ENCODE measurements around the gene MAP4K1. TPM values are rescaled to one million over a fixed set of nuclear protein-coding genes. Genes with fewer than 3 reads are reported as not detected.

MAP4K1 gene
- total RNA-seq, 2 experiments from 2014 or later, result 374 to 383 TPM

DNA sequence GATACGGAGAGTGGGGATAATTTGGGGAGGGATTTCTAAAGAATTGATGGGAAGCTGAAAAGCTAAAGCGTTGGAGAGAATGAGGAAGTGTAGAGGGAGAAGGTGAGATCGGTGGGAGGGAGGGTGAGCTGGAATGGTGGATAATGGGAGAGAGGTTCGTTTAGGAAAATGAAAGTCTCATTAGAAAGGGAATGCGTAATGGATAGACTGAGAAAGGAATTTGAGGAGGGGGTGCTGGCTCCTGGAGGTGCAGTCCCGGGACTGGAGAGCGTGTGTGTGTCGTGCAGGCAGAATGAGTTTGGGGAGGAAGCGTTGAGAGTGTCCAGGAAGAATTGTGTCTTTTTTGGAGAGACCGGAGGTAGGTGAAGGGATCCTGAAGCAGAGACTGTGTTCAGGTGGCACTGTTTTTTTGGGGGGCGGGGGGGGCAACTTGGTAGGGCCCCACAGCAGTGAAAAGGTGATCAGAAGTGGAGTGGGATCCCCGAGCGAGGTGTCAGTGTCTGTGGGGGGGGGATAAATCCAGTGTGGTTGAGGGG is 31.1 kb upstream of the MAP4K1 start:
- H3K4me1 Mint-ChIP-seq, result peaks cover 56% of the 10 kb centered on the region
- no peak for DNase-seq
- CTCF ChIA-PET, result interaction anchor here (1.3 to 2.0 kb wide), 2 partner anchors 12 to 14 kb away, joined by 4 to 6 read pairs; no protein-coding TSS in a partner anchor
- POLR2A ChIA-PET, result interaction anchor here (1.1 to 5.2 kb wide), 11 partner anchors 8 to 86 kb away, joined by 3 to 30 read pairs (median 7); partner anchors contain the start of gene EIF3K
- H3K27ac Mint-ChIP-seq, result peak overlapping the region; percentile 80
- H3K9me3 Mint-ChIP-seq, result no peaks in the 10 kb centered on the region
- H3K27me3 Mint-ChIP-seq, result no peaks in the 10 kb centered on the region
- peaks cover 44% of the 10 kb centered on the region for H3K36me3 Mint-ChIP-seq (ENCODE audit: low read depth)
- peak overlapping the region; percentile 89 for H3K4me3 Mint-ChIP-seq

DNA sequence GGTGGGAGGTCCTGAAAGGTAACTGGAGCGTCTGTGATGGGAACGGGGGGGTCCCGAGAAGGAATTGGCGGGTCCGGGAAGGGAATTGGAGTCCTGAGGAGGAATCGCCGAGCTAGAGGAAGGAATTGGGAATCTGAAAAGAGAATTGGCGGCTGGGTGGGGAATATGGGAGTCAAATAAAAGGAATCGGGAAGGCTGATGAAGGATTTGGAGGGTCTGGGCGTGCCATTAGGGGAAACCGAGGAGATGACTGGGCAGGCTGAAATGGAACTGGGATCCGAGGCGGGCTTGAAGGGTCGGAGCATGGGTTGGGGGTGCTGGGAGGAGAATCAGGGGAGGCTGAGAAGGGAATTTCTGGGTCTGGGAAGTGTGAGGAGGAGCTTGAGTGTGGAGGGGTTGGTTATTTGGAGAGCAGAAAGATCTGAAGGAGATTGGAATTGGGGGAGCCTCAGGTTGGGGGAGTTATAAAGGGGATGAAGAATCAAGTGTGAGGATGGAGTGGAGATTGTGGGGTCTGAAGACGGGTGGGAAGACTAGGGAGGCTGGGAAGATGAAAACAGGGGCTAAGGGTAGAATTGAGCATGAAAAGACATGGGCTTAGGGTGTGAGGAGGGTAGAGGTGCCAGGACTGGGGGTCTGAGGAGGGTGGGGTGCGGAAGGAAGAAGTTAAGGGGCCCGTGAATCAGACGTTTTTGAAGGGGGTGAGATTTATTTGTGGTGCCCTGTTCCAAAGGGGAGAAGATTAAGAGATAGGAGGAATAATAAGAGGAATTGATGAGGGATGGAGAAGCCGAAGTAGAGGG is 30.4 kb upstream of the MAP4K1 start:
- Mint-ChIP-seq H3K4me3 (peak overlapping the region; percentile 89), H3K9me3 (no peaks in the 10 kb centered on the region), H3K4me1 (peaks cover 49% of the 10 kb centered on the region), H3K27ac (peak overlapping the region; percentile 80), H3K36me3 (ENCODE audit: low read depth) (peaks cover 37% of the 10 kb centered on the region), H3K27me3 (no peaks in the 10 kb centered on the region)
- ChIA-PET CTCF (interaction anchor here (0.9 to 3.3 kb wide), 16 partner anchors 10 to 283 kb away, joined by 3 to 34 read pairs (median 5); partner anchors contain the start of genes FAM98C, MRPS12 and SARS2), POLR2A (interaction anchor here (0.7 to 5.2 kb wide), 26 partner anchors 8 to 788 kb away, joined by 3 to 30 read pairs (median 4); partner anchors contain the start of genes EIF3K, MAP4K1, MRPS12 and PSMD8)
- DNase-seq, result no peak

DNA sequence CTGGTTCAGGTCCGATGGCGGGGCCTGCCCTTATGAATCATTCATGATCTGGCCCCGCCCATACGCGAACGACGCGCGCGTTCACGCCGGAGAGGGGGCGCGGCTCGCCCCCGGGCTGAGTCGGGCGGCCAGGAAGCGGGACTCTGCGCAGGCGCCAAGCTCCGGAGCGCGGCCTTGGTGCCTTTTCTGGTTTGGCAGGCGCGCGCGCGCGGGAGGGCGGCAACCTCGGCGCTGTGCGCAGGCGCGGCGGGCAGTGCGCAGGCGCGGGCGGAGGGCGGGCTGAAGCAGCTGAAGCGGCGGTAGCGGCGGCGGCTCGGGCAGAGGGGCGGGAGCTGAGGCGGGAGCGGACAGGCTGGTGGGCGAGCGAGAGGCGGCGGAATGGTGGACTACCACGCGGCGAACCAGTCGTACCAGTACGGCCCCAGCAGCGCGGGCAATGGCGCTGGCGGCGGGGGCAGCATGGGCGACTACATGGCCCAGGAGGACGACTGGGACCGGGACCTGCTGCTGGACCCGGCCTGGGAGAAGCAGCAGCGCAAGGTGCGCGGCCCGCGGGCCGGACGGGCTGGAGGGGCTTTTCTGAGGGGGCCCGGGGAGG is 29.7 kb upstream of the MAP4K1 start, which contains the start of gene ACTN4:
ACTN4 (plus strand) TSS at position 282 of the 598 bp plus-strand sequence; CDS start at position 379, 97 bp downstream.
- peak; percentile 100 for DNase-seq
- H3K9me3 Mint-ChIP-seq, result no peaks in the 10 kb centered on the region
- H3K27ac Mint-ChIP-seq, result peak within 1 kb of the TSS; percentile 80
- POLR2A ChIA-PET, result interaction anchor here (0.7 to 5.2 kb wide), 28 partner anchors 9 to 788 kb away, joined by 3 to 30 read pairs (median 4); partner anchors contain the start of genes EIF3K, FAM98C, HNRNPL and MAP4K1
- no peaks in the 10 kb centered on the region for H3K27me3 Mint-ChIP-seq
- CTCF ChIA-PET, result interaction anchor here (0.6 to 3.3 kb wide), 20 partner anchors 9 to 283 kb away, joined by 3 to 34 read pairs (median 5); partner anchors contain the start of genes EIF3K, FAM98C, MRPS12 and SARS2
- H3K36me3 Mint-ChIP-seq (ENCODE audit: low read depth), result peaks cover 33% of the 10 kb centered on the region
- H3K4me3 Mint-ChIP-seq, result peak within 1 kb of the TSS; percentile 89
- H3K4me1 Mint-ChIP-seq, result peaks cover 45% of the 10 kb centered on the region

DNA sequence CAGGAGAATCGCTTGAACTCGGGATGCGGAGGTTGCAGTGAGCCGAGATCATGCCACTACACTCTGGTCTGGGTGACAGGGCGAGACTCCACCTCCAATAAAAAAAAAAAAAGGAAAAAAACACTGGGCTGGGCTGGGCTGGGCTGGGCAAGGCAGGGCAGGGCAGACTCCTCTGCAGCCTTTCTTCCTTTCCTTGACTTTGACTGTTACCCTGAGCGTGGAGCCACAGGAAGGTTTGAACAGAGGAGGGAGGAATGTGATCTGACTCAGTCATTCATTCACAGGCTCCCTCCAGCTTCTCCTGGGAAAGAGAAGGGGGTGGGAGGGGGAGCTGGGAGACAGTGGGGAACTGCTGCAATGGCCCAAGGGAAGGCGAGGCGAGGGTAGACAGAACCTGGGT is 27.0 kb upstream of the MAP4K1 start:
- Mint-ChIP-seq H3K4me1 (peaks cover 31% of the 10 kb centered on the region), H3K27ac (no peak overlapping the region), H3K4me3 (no peak overlapping the region), H3K27me3 (no peaks in the 10 kb centered on the region), H3K9me3 (no peaks in the 10 kb centered on the region), H3K36me3 (ENCODE audit: low read depth) (peaks cover 19% of the 10 kb centered on the region)
- no peak for DNase-seq
- CTCF ChIA-PET, result interaction anchor here (0.8 to 3.3 kb wide), 3 partner anchors 9 to 242 kb away, joined by 4 to 34 read pairs (median 5); partner anchors contain the start of gene FAM98C
- POLR2A ChIA-PET, result interaction anchor here (0.6 to 1.2 kb wide), 2 partner anchors 24 to 99 kb away, joined by 3 to 5 read pairs; no protein-coding TSS in a partner anchor

DNA sequence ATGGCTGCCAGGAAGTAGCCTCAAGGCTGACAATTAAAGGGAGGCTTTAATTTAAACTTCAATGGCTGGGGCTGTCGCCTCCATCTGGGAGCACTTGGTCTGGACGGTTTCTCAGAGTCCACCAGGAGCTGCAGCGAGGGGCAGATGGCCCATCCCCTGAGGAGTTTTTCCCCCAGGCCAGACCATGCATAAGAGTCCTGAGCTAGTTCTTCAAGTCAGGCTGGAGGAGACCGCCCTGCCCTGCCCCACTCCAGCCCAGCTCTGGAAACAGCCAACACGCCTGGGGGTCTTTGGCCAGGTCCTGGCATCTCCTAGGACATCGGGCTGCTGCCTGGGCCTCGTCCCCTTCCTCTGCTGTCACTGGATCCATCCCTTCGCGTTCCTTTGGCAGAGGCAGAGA is 24.4 kb upstream of the MAP4K1 start:
- DNase-seq, result no peak
- CTCF ChIA-PET, result interaction anchor here (0.6 to 1.6 kb wide), 6 partner anchors 14 to 1634 kb away, joined by 3 to 4 read pairs (median 3); partner anchors contain the start of gene FAM98C
- no peaks in the 10 kb centered on the region for H3K36me3 Mint-ChIP-seq (ENCODE audit: low read depth)
- no peak overlapping the region for H3K27ac Mint-ChIP-seq
- POLR2A ChIA-PET, result interaction anchor here (3.4 kb wide), 1 partner anchor 24 kb away, joined by 11 read pairs; the partner anchor contains the start of genes EIF3K and MAP4K1
- no peaks in the 10 kb centered on the region for H3K27me3 Mint-ChIP-seq
- H3K4me3 Mint-ChIP-seq, result no peak overlapping the region
- H3K4me1 Mint-ChIP-seq, result peaks cover 32% of the 10 kb centered on the region
- H3K9me3 Mint-ChIP-seq, result no peaks in the 10 kb centered on the region

DNA sequence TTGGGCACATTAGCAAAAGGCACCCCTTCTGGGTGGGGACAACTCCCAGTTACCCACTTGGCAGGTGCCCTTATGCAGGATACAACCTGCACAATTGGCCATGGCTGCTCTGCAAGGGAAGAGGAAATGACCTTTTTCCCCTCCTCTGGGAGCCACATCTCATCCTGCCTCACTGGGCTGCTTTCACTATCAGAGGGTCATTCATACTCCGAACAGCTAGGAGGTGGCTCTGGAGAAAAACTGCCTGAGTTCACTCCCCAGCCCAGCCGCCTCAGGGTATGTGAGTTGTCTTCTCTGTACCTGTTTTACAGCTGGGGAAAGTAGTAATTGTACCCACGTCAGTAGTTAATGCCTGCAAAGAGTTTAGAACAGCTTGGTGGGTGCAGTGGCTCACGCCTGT is 22.6 kb upstream of the MAP4K1 start:
- Mint-ChIP-seq H3K9me3 (no peaks in the 10 kb centered on the region), H3K27me3 (no peaks in the 10 kb centered on the region), H3K36me3 (ENCODE audit: low read depth) (peaks cover 14% of the 10 kb centered on the region), H3K27ac (peak overlapping the region; percentile 62), H3K4me1 (peaks cover 49% of the 10 kb centered on the region), H3K4me3 (no peak overlapping the region)
- ChIA-PET CTCF (interaction anchor here (1.0 to 1.2 kb wide), 2 partner anchors 27 to 125 kb away, joined by 3 to 4 read pairs; no protein-coding TSS in a partner anchor), POLR2A (interaction anchor here (0.8 to 3.4 kb wide), 2 partner anchors 22 to 290 kb away, joined by 3 to 11 read pairs; partner anchors contain the start of genes EIF3K, MAP4K1, MRPS12 and SARS2)
- no peak for DNase-seq

DNA sequence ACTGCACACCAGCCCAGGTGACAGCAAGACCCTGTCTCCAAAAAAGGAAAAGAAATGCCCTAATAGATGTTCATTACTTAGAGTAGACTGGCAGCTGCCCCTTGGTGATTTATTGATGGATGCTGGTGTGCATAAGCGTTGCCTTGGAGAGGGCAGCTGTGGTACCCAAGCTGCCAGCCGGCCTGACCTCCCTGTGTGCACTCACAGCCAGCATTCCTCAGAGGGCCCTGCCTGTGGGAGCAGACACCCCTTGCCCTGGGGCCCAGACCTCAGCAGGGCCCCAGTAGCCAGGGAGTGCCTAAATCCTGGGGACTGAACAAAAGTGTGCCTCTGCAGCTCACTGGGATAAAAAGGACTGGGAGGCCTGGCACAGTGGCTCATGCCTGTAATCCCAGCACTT is 21.9 kb upstream of the MAP4K1 start:
- DNase-seq, result no peak
- H3K9me3 Mint-ChIP-seq, result no peaks in the 10 kb centered on the region
- peaks cover 18% of the 10 kb centered on the region for H3K36me3 Mint-ChIP-seq (ENCODE audit: low read depth)
- H3K27me3 Mint-ChIP-seq, result no peaks in the 10 kb centered on the region
- ChIA-PET POLR2A (interaction anchor here (0.5 to 3.9 kb wide), 3 partner anchors 9 to 236 kb away, joined by 3 to 30 read pairs (median 11); partner anchors contain the start of genes ACTN4, EIF3K and MAP4K1), CTCF (interaction anchor here (0.6 to 1.2 kb wide), 3 partner anchors 124 to 290 kb away, joined by 3 to 4 read pairs (median 3); no protein-coding TSS in a partner anchor)
- peak overlapping the region; percentile 16 for H3K27ac Mint-ChIP-seq
- no peak overlapping the region for H3K4me3 Mint-ChIP-seq
- H3K4me1 Mint-ChIP-seq, result peaks cover 55% of the 10 kb centered on the region

DNA sequence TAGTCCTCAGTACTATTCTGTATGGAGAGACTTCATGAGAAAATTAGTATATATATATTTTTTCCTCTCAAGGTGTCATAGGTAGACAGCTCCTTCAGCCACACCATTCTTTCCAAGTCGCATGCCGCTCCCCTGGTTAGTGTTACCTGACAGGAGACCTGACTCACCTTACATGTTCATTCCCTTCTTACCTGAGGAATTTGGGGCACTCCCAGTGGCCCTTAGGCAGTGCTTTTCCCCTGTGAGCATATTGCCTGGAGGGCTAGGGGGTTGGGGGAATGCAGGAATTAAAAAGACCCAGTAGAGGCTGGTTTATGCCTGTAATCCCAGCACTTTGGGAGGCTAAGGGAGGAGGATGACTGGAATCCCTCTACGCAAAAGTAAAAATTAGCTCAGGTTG is 20.7 kb upstream of the MAP4K1 start:
- Mint-ChIP-seq H3K4me3 (no peak overlapping the region), H3K27me3 (no peaks in the 10 kb centered on the region), H3K27ac (no peak overlapping the region), H3K9me3 (no peaks in the 10 kb centered on the region), H3K36me3 (ENCODE audit: low read depth) (peaks cover 22% of the 10 kb centered on the region), H3K4me1 (peaks cover 59% of the 10 kb centered on the region)
- no peak for DNase-seq
- CTCF ChIA-PET, result interaction anchor here (0.9 to 1.0 kb wide), 2 partner anchors 9 to 236 kb away, joined by 3 to 4 read pairs; partner anchors contain the start of genes ACTN4 and FAM98C
- POLR2A ChIA-PET, result interaction anchor here (3.9 kb wide), 1 partner anchor 10 kb away, joined by 30 read pairs; the partner anchor contains the start of gene ACTN4

DNA sequence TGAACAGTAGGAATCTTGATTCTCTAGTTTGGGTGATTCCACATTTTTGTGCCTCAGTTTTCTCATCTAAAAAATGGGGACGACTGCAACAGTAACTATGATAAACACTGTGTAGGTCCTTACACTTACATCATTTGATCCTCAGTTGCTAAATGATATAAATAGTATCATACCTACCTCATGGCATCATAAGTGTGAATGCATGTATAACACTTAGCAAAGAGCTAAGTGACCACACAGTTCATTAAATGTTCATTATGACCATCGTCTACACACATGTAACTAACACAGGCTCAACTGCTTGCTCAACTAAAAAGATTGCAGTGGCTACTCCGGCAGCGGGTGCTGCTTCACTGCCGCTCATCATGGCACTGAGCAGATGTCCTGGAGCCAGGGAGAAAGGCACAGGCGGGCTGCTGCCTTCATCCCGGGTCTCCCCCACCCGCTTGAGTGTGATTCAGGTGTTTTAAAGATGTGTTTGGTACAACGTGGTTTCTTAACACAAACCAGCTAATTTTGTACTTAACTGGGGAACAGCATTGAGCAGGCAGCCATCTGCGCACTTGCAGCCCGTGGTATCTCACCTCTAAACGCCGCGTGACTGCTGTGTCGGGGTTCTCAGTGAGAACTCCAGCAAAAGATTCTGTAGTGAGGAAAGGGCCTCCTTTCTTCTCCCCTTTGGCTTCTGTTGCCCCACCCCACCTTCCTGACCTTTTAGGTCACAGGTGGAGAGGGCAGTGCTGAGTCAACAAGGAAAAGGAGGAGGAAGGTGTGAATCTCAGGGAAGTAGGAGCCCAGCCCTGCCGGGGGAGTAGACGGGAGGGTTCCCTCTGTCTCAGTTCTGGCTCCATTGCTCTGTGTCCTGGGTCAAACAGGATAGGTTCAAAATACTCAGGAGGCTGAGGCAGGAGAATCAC is 18.0 kb upstream of the MAP4K1 start:
- H3K4me1 Mint-ChIP-seq, result peaks cover 56% of the 10 kb centered on the region
- peaks cover 45% of the 10 kb centered on the region for H3K36me3 Mint-ChIP-seq (ENCODE audit: low read depth)
- H3K27ac Mint-ChIP-seq, result peak overlapping the region; percentile 87
- ChIA-PET POLR2A (interaction anchor here (1.0 to 3.9 kb wide), 13 partner anchors 11 to 262 kb away, joined by 3 to 30 read pairs (median 4); partner anchors contain the start of genes ACTN4, EIF3K, FAM98C and MAP4K1), CTCF (interaction anchor here (0.8 to 5.3 kb wide), 18 partner anchors 8 to 261 kb away, joined by 3 to 54 read pairs (median 4); partner anchors contain the start of genes ACTN4, EIF3K, FAM98C and MAP4K1)
- H3K4me3 Mint-ChIP-seq, result peak overlapping the region; percentile 21
- no peak for DNase-seq
- no peaks in the 10 kb centered on the region for H3K9me3 Mint-ChIP-seq
- no peaks in the 10 kb centered on the region for H3K27me3 Mint-ChIP-seq

DNA sequence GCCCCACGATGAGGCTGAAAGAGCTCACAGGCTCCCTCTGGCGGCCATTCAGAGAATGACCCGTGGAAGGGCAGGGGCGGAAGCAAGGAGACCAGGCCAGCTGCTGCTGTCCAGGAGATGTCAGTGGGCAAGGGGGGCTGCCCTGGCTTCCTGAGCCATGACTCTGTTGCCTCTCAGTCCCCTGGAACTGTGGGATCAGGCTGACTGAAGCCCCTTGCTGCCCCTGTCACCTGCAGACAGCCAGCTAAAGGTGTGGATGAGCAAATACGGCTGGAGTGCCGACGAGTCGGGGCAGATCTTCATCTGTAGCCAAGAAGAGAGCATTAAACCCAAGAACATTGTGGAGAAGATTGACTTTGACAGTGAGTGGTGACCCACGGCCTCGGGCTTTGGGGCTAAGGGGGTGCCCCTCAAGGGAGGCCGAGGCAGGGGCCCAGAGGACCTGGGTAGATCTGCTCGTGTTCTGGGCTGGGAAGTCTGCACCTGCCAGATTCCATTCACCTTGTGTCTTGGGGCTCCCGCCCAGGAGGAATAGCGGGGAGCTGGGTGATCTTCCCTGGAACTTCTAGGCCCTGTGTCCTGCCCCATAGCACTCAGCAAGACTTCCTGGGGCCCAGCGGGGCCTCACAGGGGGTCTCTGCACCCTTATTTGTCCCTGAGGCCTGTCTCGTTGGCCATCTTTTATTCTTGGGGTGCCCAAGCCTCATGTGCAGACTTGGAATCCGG is 17.2 kb upstream of the MAP4K1 start:
- H3K36me3 Mint-ChIP-seq (ENCODE audit: low read depth), result peaks cover 47% of the 10 kb centered on the region
- CTCF ChIA-PET, result interaction anchor here (0.6 to 5.3 kb wide), 34 partner anchors 9 to 296 kb away, joined by 3 to 54 read pairs (median 4); partner anchors contain the start of genes ACTN4, EIF3K, FAM98C and MAP4K1
- POLR2A ChIA-PET, result interaction anchor here (0.6 to 2.5 kb wide), 12 partner anchors 12 to 232 kb away, joined by 3 to 11 read pairs (median 4); partner anchors contain the start of genes ACTN4, EIF3K, FAM98C and MAP4K1
- H3K4me3 Mint-ChIP-seq, result no peak overlapping the region
- peaks cover 50% of the 10 kb centered on the region for H3K4me1 Mint-ChIP-seq
- peak overlapping the region; percentile 87 for H3K27ac Mint-ChIP-seq
- no peaks in the 10 kb centered on the region for H3K9me3 Mint-ChIP-seq
- no peaks in the 10 kb centered on the region for H3K27me3 Mint-ChIP-seq
- peak; percentile 81 for DNase-seq

Data from activated CD4-positive, alpha-beta memory T cell treated with anti-CD3 and anti-CD28 coated beads, Interleukin-2, amount 10 ng/mL, durations not matched to agents 7 days and 5 days (primary cell).